ENCODE results near the gene RTN4R.

Gene RTN4R

GRCh38 chr22:20196094-20196842 is 71.8 kb downstream of the RTN4R start:
- DNase-seq: no peak

GRCh38 chr22:20194681-20195593 is 73.2 kb downstream of the RTN4R start:
- DNase-seq: no peak

DNA sequence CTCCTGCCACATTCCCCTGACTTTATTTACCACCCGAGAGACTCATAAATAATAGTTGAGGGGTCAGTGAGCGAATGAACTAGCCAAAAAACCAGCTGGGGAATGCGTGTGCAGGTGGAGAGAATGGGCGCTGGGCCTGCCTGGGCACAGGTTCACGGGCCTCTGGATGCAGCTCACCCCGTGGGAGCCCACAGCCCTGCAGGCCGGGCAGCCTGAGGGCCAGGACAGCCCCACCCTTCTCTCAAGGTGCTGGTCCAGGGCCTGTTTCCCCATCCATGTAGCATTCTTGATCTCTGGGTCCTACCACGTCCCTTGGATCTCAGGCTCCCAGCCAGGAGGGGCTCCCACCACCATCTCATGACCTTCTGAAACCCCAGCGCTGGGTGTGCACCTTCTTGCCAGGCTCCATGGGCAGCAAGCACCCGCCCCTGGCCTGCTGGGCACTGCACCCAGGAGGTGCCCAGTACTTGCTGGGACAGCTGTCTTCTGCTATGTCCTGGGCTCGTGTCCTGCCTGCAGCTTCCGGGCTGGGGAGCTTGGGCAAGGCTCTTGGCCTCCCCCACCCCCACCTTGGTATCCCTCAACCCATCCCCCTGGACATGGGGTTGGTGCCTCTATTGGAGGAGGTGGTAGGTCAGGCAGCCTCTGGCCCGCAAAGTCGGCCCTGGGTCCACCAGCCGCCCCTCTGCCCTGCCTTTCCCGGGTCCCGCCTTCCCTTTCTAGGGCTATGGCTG is 74.2 kb downstream of the RTN4R start:
- no peak for DNase-seq

DNA sequence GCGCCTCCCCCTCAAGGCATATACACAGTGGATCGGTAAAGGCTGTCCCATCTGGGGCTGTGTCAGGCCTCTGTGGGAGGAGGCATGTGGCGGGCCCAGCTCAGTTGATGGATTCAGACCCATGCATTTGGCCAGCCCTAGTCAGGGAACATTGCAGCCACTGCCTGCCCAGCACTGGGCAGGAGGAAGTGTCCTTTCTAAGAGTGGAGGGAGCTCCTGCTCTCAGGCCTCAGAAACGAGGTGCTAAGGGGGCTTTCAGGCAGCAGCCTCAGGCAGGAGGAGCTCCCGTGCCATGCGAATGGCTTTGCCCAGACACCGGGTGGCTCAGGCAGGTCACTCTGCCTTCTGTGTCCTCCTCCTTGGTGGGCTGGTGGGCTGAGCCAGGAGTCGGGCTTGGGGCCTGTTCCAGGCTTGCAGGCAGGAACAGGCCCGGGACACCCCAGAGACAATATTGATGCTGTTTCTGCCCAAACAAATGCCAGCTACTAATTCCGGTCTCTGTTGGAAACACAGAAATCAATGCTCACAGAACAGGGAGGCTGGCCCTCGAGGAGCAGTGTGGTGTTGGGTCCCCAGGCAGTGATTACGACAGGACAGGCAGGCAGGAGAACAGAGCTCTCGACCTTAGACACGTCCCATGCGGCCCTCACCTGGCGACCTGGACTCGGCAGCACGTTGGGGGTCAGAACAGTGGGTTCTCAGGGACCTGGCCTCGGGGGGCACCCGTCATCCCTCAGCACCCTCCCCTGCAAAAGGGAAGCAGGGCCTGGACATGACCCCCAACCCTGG is 75.0 kb downstream of the RTN4R start:
- no peak for DNase-seq

DNA sequence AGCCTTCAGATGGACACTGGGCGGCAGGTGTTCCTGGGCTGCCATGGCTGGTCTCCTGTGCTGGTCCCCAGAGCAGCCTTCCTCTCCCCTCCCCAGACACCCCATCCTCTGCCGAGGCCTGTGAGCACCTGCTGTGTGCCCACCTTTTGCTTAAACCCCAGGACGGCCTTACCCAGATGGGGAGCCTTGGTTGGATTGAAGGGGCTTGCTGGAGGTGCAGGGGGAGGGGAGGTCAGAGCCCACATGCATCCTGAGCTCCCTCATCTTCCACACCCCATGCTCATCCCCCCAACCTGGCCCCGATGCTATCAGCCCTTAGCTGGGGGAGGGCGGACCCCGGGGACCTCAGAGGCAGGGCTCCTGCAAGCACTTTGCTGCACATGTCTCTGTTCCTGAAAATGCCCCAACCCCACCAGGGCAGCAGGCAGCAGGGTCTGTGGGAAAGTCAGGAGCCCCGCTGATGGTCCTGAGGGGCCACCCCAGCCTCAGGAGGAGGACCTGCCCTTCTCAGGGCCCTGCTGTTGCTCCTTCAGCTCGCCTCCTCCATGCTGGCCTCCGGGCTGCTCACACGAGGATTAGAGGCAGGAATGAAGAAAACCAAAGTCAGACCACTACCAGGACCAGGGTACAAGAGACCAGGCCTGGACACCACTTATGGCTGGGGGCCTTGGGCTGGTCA is 75.7 kb downstream of the RTN4R start:
- DNase-seq: no peak

GRCh38 chr22:20191803-20192202 is 76.3 kb downstream of the RTN4R start:
- DNase-seq: no peak

Measured in activated CD4-positive, alpha-beta T cell treated with anti-CD3 and anti-CD28 coated beads, Interleukin-2, amount 50 U/mL, for 4 hours (primary cell).